GM23338 (cell line): ENCODE results near the gene CORO1C.
A peak's percentile ranks its signal among the peaks of the same experiment; 100 is the strongest.

Source experiments
- CREB1 ChIP-seq: fragments of 250-450 bp; sonication (Bioruptor Pico); IDR thresholded peaks from 2 replicates; pipeline ENCODE4 v1.5.0; 2020; ENCODE audit warnings: low read depth, mild to moderate bottlenecking, moderate library complexity
- EZH2 ChIP-seq: fragments of 200-600 bp; sonication (generic); IDR thresholded peaks from one replicate; pipeline ENCODE4 v1.8.0; 2017; ENCODE audit warnings: antibody characterized with exemption, mild to moderate bottlenecking, low read depth; ENCODE audit not compliant: unreplicated experiment
- EZH2phosphoT487 ChIP-seq: fragments of 200-600 bp; sonication (generic); IDR thresholded peaks from one replicate; pipeline ENCODE4 v1.8.1; 2018; ENCODE audit warnings: antibody characterized with exemption; ENCODE audit not compliant: unreplicated experiment
- JUNB ChIP-seq: IDR thresholded peaks from one replicate; pipeline ENCODE4 v1.6.1; 2016; ENCODE audit warnings: antibody characterized with exemption; ENCODE audit not compliant: unreplicated experiment
- NANOG ChIP-seq: IDR thresholded peaks from 2 replicates; pipeline ENCODE4 v1.6.1; 2016; ENCODE audit warnings: antibody characterized with exemption, borderline replicate concordance
- POLR2AphosphoS5 ChIP-seq: IDR thresholded peaks from 2 replicates; pipeline ENCODE4 v1.6.1; 2016; ENCODE audit warnings: antibody characterized with exemption, low read depth
- STAT1 ChIP-seq: IDR thresholded peaks from one replicate; pipeline ENCODE4 v1.6.1; 2016; ENCODE audit warnings: antibody characterized with exemption; ENCODE audit not compliant: unreplicated experiment
- ZNF114 ChIP-seq: fragments of 250-450 bp; sonication (Bioruptor Pico); IDR thresholded peaks from 2 replicates; pipeline ENCODE4 v1.5.0; 2020; ENCODE audit warnings: mild to moderate bottlenecking, moderate library complexity
- ZNF331 ChIP-seq: fragments of 250-450 bp; sonication (Bioruptor Pico); IDR thresholded peaks from 2 replicates; pipeline ENCODE4 v1.5.0; 2020; ENCODE audit warnings: low read depth, mild to moderate bottlenecking, moderate library complexity
- TF ChIP-seq, protein P1 (sequence below), 2 experiments: fragments of 200-600 bp in 1 of 2; sonication (generic) in 1 of 2; conservative IDR thresholded peaks; 2 replicates each; pipeline versions ENCODE4 v1.5.1 to v1.6.1; 2016 to 2017; ENCODE audit warnings: antibody characterized with exemption in 2 of 2, low read depth in 2 of 2, mild to moderate bottlenecking in 2 of 2, moderate library complexity in 1 of 2
- TF ChIP-seq, protein P2 (sequence below): IDR thresholded peaks from one replicate; pipeline ENCODE4 v1.6.1; 2018; ENCODE audit warnings: antibody characterized with exemption; ENCODE audit not compliant: unreplicated experiment
- TF ChIP-seq, protein P3 (sequence below): IDR thresholded peaks from 2 replicates; pipeline ENCODE4 v1.6.1; 2016; ENCODE audit warnings: antibody characterized with exemption
- TF ChIP-seq, protein P4 (sequence below): fragments of 250-450 bp; sonication (Bioruptor Pico); IDR thresholded peaks from 2 replicates; pipeline ENCODE4 v1.5.0; 2020; ENCODE audit warnings: mild to moderate bottlenecking, moderate library complexity

DNA sequence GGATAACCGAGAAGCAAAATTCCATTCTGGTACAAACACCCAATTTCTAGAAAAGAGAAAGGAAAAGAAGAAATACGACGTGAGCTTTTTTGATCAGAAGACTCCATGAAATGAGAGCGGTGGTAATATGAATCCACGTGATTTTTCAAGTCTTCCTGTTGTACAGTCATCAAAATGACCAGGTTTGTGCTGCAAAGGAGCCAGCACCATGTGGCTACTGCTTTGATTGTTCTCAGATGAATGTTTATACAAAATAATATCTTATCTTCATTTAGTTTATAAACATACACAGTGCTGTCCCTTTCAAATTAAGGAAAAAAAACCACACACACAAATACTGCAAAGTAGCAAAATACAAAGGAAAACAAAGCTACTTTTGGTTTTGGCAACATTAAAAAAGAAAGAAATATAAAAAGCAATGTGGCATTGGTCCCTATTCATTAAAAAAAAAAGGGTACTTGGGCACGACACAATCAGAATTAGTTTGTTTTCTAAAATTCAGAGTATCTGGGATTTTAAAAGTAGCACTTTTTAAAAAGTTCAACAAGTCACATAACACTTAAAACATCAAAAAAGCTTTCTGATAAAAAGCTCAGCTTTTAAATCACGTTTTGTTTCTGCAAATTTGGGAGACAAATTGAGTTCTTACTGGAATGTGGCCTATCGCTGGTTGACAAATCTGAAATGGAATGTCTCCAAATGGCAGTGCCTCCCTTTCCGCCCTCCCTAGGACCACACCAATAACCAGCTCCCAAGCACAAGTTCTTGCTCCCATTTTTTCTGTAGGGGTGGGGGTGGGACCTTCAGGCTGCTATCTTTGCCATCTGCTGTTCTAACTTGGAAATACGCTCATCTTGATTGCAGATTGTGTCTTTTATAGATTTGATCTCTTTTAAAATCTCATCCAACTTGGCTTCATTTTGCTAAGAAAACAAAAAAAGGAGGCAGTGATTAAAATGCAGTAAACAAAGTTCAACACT, 84.4 kb downstream of the CORO1C start:
- TF ChIP-seq, protein P1, sequence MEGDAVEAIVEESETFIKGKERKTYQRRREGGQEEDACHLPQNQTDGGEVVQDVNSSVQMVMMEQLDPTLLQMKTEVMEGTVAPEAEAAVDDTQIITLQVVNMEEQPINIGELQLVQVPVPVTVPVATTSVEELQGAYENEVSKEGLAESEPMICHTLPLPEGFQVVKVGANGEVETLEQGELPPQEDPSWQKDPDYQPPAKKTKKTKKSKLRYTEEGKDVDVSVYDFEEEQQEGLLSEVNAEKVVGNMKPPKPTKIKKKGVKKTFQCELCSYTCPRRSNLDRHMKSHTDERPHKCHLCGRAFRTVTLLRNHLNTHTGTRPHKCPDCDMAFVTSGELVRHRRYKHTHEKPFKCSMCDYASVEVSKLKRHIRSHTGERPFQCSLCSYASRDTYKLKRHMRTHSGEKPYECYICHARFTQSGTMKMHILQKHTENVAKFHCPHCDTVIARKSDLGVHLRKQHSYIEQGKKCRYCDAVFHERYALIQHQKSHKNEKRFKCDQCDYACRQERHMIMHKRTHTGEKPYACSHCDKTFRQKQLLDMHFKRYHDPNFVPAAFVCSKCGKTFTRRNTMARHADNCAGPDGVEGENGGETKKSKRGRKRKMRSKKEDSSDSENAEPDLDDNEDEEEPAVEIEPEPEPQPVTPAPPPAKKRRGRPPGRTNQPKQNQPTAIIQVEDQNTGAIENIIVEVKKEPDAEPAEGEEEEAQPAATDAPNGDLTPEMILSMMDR (conservative IDR thresholded peaks at IDR 0.05; ENCODE audit: low read depth in 2 of 2): peak; percentile 17 to 22; a peak in 3 of 4 replicates
- TF ChIP-seq STAT1: no peak
- no peak for TF ChIP-seq POLR2AphosphoS5
- TF ChIP-seq CREB1: no peak
- TF ChIP-seq EZH2: no peak
- TF ChIP-seq NANOG: no peak
- TF ChIP-seq, protein P2, sequence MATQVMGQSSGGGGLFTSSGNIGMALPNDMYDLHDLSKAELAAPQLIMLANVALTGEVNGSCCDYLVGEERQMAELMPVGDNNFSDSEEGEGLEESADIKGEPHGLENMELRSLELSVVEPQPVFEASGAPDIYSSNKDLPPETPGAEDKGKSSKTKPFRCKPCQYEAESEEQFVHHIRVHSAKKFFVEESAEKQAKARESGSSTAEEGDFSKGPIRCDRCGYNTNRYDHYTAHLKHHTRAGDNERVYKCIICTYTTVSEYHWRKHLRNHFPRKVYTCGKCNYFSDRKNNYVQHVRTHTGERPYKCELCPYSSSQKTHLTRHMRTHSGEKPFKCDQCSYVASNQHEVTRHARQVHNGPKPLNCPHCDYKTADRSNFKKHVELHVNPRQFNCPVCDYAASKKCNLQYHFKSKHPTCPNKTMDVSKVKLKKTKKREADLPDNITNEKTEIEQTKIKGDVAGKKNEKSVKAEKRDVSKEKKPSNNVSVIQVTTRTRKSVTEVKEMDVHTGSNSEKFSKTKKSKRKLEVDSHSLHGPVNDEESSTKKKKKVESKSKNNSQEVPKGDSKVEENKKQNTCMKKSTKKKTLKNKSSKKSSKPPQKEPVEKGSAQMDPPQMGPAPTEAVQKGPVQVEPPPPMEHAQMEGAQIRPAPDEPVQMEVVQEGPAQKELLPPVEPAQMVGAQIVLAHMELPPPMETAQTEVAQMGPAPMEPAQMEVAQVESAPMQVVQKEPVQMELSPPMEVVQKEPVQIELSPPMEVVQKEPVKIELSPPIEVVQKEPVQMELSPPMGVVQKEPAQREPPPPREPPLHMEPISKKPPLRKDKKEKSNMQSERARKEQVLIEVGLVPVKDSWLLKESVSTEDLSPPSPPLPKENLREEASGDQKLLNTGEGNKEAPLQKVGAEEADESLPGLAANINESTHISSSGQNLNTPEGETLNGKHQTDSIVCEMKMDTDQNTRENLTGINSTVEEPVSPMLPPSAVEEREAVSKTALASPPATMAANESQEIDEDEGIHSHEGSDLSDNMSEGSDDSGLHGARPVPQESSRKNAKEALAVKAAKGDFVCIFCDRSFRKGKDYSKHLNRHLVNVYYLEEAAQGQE: no peak
- TF ChIP-seq EZH2phosphoT487: no peak
- TF ChIP-seq, protein P3, sequence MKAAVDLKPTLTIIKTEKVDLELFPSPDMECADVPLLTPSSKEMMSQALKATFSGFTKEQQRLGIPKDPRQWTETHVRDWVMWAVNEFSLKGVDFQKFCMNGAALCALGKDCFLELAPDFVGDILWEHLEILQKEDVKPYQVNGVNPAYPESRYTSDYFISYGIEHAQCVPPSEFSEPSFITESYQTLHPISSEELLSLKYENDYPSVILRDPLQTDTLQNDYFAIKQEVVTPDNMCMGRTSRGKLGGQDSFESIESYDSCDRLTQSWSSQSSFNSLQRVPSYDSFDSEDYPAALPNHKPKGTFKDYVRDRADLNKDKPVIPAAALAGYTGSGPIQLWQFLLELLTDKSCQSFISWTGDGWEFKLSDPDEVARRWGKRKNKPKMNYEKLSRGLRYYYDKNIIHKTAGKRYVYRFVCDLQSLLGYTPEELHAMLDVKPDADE: no peak
- TF ChIP-seq ZNF114 (CRISPR knock-in tag): no peak
- TF ChIP-seq, protein P4, sequence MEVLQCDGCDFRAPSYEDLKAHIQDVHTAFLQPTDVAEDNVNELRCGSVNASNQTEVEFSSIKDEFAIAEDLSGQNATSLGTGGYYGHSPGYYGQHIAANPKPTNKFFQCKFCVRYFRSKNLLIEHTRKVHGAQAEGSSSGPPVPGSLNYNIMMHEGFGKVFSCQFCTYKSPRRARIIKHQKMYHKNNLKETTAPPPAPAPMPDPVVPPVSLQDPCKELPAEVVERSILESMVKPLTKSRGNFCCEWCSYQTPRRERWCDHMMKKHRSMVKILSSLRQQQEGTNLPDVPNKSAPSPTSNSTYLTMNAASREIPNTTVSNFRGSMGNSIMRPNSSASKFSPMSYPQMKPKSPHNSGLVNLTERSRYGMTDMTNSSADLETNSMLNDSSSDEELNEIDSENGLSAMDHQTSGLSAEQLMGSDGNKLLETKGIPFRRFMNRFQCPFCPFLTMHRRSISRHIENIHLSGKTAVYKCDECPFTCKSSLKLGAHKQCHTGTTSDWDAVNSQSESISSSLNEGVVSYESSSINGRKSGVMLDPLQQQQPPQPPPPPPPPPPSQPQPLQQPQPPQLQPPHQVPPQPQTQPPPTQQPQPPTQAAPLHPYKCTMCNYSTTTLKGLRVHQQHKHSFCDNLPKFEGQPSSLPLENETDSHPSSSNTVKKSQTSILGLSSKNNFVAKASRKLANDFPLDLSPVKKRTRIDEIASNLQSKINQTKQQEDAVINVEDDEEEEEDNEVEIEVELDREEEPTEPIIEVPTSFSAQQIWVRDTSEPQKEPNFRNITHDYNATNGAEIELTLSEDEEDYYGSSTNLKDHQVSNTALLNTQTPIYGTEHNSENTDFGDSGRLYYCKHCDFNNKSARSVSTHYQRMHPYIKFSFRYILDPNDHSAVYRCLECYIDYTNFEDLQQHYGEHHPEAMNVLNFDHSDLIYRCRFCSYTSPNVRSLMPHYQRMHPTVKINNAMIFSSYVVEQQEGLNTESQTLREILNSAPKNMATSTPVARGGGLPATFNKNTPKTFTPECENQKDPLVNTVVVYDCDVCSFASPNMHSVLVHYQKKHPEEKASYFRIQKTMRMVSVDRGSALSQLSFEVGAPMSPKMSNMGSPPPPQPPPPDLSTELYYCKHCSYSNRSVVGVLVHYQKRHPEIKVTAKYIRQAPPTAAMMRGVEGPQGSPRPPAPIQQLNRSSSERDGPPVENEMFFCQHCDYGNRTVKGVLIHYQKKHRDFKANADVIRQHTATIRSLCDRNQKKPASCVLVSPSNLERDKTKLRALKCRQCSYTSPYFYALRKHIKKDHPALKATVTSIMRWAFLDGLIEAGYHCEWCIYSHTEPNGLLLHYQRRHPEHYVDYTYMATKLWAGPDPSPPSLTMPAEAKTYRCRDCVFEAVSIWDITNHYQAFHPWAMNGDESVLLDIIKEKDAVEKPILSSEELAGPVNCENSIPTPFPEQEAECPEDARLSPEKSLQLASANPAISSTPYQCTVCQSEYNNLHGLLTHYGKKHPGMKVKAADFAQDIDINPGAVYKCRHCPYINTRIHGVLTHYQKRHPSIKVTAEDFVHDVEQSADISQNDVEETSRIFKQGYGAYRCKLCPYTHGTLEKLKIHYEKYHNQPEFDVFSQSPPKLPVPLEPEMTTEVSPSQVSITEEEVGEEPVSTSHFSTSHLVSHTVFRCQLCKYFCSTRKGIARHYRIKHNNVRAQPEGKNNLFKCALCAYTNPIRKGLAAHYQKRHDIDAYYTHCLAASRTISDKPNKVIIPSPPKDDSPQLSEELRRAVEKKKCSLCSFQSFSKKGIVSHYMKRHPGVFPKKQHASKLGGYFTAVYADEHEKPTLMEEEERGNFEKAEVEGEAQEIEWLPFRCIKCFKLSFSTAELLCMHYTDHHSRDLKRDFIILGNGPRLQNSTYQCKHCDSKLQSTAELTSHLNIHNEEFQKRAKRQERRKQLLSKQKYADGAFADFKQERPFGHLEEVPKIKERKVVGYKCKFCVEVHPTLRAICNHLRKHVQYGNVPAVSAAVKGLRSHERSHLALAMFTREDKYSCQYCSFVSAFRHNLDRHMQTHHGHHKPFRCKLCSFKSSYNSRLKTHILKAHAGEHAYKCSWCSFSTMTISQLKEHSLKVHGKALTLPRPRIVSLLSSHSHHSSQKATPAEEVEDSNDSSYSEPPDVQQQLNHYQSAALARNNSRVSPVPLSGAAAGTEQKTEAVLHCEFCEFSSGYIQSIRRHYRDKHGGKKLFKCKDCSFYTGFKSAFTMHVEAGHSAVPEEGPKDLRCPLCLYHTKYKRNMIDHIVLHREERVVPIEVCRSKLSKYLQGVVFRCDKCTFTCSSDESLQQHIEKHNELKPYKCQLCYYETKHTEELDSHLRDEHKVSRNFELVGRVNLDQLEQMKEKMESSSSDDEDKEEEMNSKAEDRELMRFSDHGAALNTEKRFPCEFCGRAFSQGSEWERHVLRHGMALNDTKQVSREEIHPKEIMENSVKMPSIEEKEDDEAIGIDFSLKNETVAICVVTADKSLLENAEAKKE: no peak
- TF ChIP-seq ZNF331 (CRISPR knock-in tag): no peak
- no peak for TF ChIP-seq JUNB
